SK-N-SH treated with all-trans-retinoic acid at 6 μM for 48 hours (cell line): ENCODE results near the gene SIRPA.
"Not testable (repeated sequence)": the region's sequence is repeated elsewhere in the genome, so short reads cannot be mapped to it uniquely, and the experiment has no call there.

Experiments used
- ATAC-seq: fragments of 200-7000 bp; cut with Tn5 transposase; 3 replicates; pipeline ENCODE4 v1.9.1; 2020; ENCODE audit warnings: mild to moderate bottlenecking, moderate library complexity
- ARNTL ChIP-seq: fragments of 450-650 bp; formaldehyde crosslinking; IDR thresholded peaks from 2 replicates; pipeline ENCODE4 v1.5.0; 2020; ENCODE audit warnings: low read depth, mild to moderate bottlenecking, moderate library complexity, borderline replicate concordance
- BACH2 ChIP-seq: fragments of 250-450 bp; sonication (Bioruptor Pico); IDR thresholded peaks from 2 replicates; pipeline ENCODE4 v1.9.0; 2021; ENCODE audit warnings: mild to moderate bottlenecking, borderline replicate concordance
- CREB5 ChIP-seq: fragments of 250-450 bp; sonication (Bioruptor Pico); IDR thresholded peaks from 2 replicates; pipeline ENCODE4 v1.5.1; 2020; ENCODE audit warnings: low read depth, mild to moderate bottlenecking, moderate library complexity
- CSDC2 ChIP-seq: fragments of 250-450 bp; sonication (Bioruptor Pico); IDR thresholded peaks from 2 replicates; pipeline ENCODE4 v1.5.0; 2020; ENCODE audit warnings: mild to moderate bottlenecking, moderate library complexity
- CSRNP3 ChIP-seq: fragments of 250-450 bp; sonication (Bioruptor Pico); IDR thresholded peaks from 2 replicates; pipeline ENCODE4 v1.5.1; 2021; ENCODE audit warnings: mild to moderate bottlenecking, moderate library complexity
- ESRRG ChIP-seq: fragments of 250-450 bp; sonication (Bioruptor Pico); IDR thresholded peaks from 2 replicates; pipeline ENCODE4 v1.6.1; 2021; ENCODE audit warnings: mild to moderate bottlenecking
- GLIS3 ChIP-seq: fragments of 250-450 bp; sonication (Bioruptor Pico); IDR thresholded peaks from 2 replicates; pipeline ENCODE4 v1.5.0; 2020; ENCODE audit warnings: mild to moderate bottlenecking, moderate library complexity
- ISL1 ChIP-seq: fragments of 250-450 bp; sonication (Bioruptor Pico); IDR thresholded peaks from 2 replicates; pipeline ENCODE4 v2.1.2; 2022; ENCODE audit warnings: mild to moderate bottlenecking, moderate library complexity
- OSR1 ChIP-seq: fragments of 250-450 bp; sonication (Bioruptor Pico); IDR thresholded peaks from 2 replicates; pipeline ENCODE4 v1.8.0; 2022; ENCODE audit warnings: moderate library complexity, mild to moderate bottlenecking, inconsistent platforms
- PATZ1 ChIP-seq: fragments of 250-450 bp; sonication (Bioruptor Pico); IDR thresholded peaks from 2 replicates; pipeline ENCODE4 v1.8.0; 2020; ENCODE audit warnings: mild to moderate bottlenecking, moderate library complexity, borderline replicate concordance
- POU6F1 ChIP-seq: fragments of 250-450 bp; sonication (Bioruptor Pico); IDR thresholded peaks from 2 replicates; pipeline ENCODE4 v1.8.0; 2021; ENCODE audit warnings: low read depth, mild to moderate bottlenecking, moderate library complexity, borderline replicate concordance
- PPARA ChIP-seq: fragments of 250-450 bp; sonication (Bioruptor Pico); IDR thresholded peaks from 2 replicates; pipeline ENCODE4 v1.5.0; 2020; ENCODE audit warnings: mild to moderate bottlenecking, borderline replicate concordance
- RARB ChIP-seq: fragments of 250-450 bp; sonication (Bioruptor Pico); IDR thresholded peaks from 2 replicates; pipeline ENCODE4 v1.8.0; 2021; ENCODE audit warnings: mild to moderate bottlenecking, moderate library complexity
- SNAI2 ChIP-seq: fragments of 250-450 bp; sonication (Bioruptor Pico); IDR thresholded peaks from 2 replicates; pipeline ENCODE4 v1.5.0; 2020; ENCODE audit warnings: mild to moderate bottlenecking, moderate library complexity
- TCF4 ChIP-seq: fragments of 250-450 bp; sonication (Bioruptor Pico); IDR thresholded peaks from 2 replicates; pipeline ENCODE4 v1.8.0; 2021; ENCODE audit warnings: mild to moderate bottlenecking, moderate library complexity, borderline replicate concordance
- TOX ChIP-seq: fragments of 250-450 bp; sonication (Bioruptor Pico); IDR thresholded peaks from 2 replicates; pipeline ENCODE4 v1.8.0; 2021; ENCODE audit warnings: mild to moderate bottlenecking, moderate library complexity, borderline replicate concordance
- TSHZ2 ChIP-seq: fragments of 250-450 bp; sonication (Bioruptor Pico); IDR thresholded peaks from 2 replicates; pipeline ENCODE4 v1.5.0; 2020; ENCODE audit warnings: mild to moderate bottlenecking, moderate library complexity
- ZC3H10 ChIP-seq: fragments of 250-450 bp; sonication (Bioruptor Pico); IDR thresholded peaks from 2 replicates; pipeline ENCODE4 v1.5.1; 2021; ENCODE audit warnings: mild to moderate bottlenecking, moderate library complexity
- ZFP3 ChIP-seq: fragments of 250-450 bp; sonication (Bioruptor Pico); IDR thresholded peaks from 2 replicates; pipeline ENCODE4 v1.5.0; 2020; ENCODE audit warnings: mild to moderate bottlenecking, moderate library complexity
- ZFP30 ChIP-seq: fragments of 450-650 bp; formaldehyde crosslinking; IDR thresholded peaks from 2 replicates; pipeline ENCODE4 v1.5.0; 2022; ENCODE audit warnings: mild to moderate bottlenecking, moderate library complexity
- ZNF565 ChIP-seq: fragments of 450-650 bp; formaldehyde crosslinking; conservative IDR thresholded peaks from 2 replicates; pipeline ENCODE4 v1.5.0; 2020; ENCODE audit warnings: low read depth, mild to moderate bottlenecking, moderate library complexity
- ZNF70 ChIP-seq: fragments of 450-650 bp; formaldehyde crosslinking; IDR thresholded peaks from 2 replicates; pipeline ENCODE4 v1.5.0; 2020; ENCODE audit warnings: mild to moderate bottlenecking, moderate library complexity
- ZNF8 ChIP-seq: fragments of 450-650 bp; formaldehyde crosslinking; IDR thresholded peaks from 2 replicates; pipeline ENCODE4 v1.5.0; 2020; ENCODE audit warnings: mild to moderate bottlenecking, moderate library complexity

Gene SIRPA

GRCh38 chr20:1920252-1920651, 25.0 kb downstream of the SIRPA start:
- no peak for TF ChIP-seq SNAI2 (CRISPR knock-in tag)
- TF ChIP-seq CSDC2 (CRISPR knock-in tag) = no peak
- TF ChIP-seq CSRNP3 = no peak
- TF ChIP-seq BACH2 (CRISPR knock-in tag) = no peak
- TF ChIP-seq ZNF8 (CRISPR knock-in tag) = no peak
- TF ChIP-seq TOX (CRISPR knock-in tag) = no peak
- no peak for TF ChIP-seq ZC3H10 (CRISPR knock-in tag)
- no peak for TF ChIP-seq ZNF70 (CRISPR knock-in tag)
- no peak for TF ChIP-seq GLIS3
- no peak for TF ChIP-seq ARNTL (CRISPR knock-in tag)
- TF ChIP-seq CREB5 (CRISPR knock-in tag) = no peak
- TF ChIP-seq PPARA (CRISPR knock-in tag) = no peak
- TF ChIP-seq ZNF565 (CRISPR knock-in tag) = no peak
- no peak for TF ChIP-seq PATZ1 (CRISPR knock-in tag)
- no peak for TF ChIP-seq RARB (CRISPR knock-in tag)
- no peak for TF ChIP-seq TCF4 (CRISPR knock-in tag)
- no peak for TF ChIP-seq OSR1 (CRISPR knock-in tag)
- no peak for TF ChIP-seq ESRRG
- TF ChIP-seq POU6F1 (CRISPR knock-in tag) = no peak
- no peak for TF ChIP-seq ISL1 (CRISPR knock-in tag)
- no peak for ATAC-seq

GRCh38 chr20:1920826-1921225, 25.6 kb downstream of the SIRPA start:
- TF ChIP-seq ZNF8 (CRISPR knock-in tag) (no peak), ZNF565 (CRISPR knock-in tag) (no peak), ZC3H10 (CRISPR knock-in tag) (no peak), PATZ1 (CRISPR knock-in tag) (no peak), ZNF70 (CRISPR knock-in tag) (no peak), ARNTL (CRISPR knock-in tag) (no peak), ISL1 (CRISPR knock-in tag) (no peak), TSHZ2 (CRISPR knock-in tag) (no peak), RARB (CRISPR knock-in tag) (no peak), PPARA (CRISPR knock-in tag) (no peak), ZFP30 (no peak), OSR1 (CRISPR knock-in tag) (no peak), TOX (CRISPR knock-in tag) (no peak), ZFP3 (no peak), CSDC2 (CRISPR knock-in tag) (no peak), ESRRG (no peak)
- TF ChIP-seq, all 23 proteins: peak for 0
- no peak for ATAC-seq

- ATAC-seq = not testable (repeated sequence)
Measured at GRCh38 chr20:1921985-1922384, 26.8 kb downstream of the SIRPA start.
